ENCODE results near the gene OR10J4.

Gene OR10J4

GRCh38 chr1:159459551-159459950, 27.5 kb downstream of the OR10J4 start:
- no peak for DNase-seq (ENCODE audit: low read depth)
- TF ChIP-seq CTCF (conservative IDR thresholded peaks at IDR 0.05; ENCODE audit: low read length), result no peak

DNA sequence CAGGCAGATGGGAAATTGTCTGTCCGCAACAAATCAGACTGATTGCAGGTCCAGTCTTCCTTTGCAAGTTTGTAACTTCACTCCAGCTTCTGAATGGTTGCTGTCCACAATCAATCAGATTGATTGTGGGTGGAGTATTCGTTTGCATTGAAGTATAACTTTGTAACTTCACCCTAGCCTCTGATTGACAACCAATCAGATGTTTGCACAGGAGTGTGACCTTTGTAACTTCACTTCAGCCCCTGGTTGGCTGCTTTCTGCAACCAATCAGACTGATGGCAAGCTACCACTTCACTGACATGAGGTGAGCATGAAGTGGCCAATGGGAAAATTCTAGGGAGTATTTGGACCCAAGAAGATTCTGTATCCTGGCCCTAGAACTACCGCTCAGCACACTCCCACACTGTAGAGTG, 33.2 kb downstream of the OR10J4 start:
- no peak for DNase-seq (ENCODE audit: low read depth)
- no peak for TF ChIP-seq CTCF (conservative IDR thresholded peaks at IDR 0.05; ENCODE audit: low read length)
- no peak overlapping the region for H3K4me3 ChIP-seq (ENCODE audit: low read length)

More at GRCh38 chr1:159459551-159459950, 27.5 kb downstream of the OR10J4 start:
- no peak overlapping the region for H3K4me3 ChIP-seq (ENCODE audit: low read length)

DNA sequence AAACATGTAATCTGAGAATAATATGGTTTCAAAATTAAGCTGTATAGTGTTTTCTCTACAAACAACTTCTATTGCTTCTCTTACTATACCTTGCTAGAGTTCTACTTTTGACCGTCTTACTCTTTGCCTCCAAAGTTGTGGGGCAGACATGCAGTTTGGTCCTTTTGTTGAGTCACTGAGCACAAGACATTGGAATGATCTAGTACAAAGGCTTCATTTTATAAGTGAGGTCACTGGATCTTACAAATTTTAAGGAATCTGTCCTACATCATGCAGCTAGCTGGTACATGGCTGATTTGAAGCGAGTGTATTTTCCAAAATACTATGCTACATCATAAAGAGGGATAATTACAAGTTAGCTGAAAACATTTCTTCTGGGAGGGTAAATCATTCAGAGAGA, 36.3 kb downstream of the OR10J4 start:
- H3K4me3 ChIP-seq (ENCODE audit: low read length), result no peak overlapping the region
- no peak for DNase-seq (ENCODE audit: low read depth)
- no peak for TF ChIP-seq CTCF (conservative IDR thresholded peaks at IDR 0.05; ENCODE audit: low read length)

DNA sequence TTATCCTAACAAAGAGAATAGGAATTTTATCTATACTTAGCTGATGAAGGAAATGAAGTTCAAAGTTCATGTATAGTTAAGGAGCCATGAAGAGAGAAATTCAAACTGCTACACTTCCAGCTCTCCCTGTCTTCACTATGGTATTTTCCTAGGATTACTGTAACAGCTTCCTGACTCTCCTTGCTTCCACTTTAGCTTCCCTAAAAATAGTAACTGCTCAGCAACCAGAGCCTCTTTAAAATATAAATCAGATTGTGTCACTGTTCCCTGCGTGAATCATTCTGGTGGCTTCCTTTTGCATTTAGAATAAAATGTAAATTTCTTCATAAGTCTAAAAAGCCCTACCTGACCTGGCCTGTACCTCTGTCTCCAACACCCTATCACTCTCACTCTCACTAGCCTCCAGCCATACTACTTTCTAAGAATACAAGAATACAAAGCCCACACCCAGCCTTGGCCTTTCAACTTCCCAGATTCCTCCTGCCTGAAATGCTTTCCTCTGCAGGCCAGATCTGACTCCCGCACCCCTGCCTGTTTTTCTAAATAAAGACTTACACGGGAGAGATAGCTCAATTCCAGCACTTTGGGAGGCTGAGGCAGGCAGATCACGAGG, 38.0 kb downstream of the OR10J4 start:
- no peak overlapping the region for H3K4me3 ChIP-seq (ENCODE audit: low read length)
- no peak for DNase-seq (ENCODE audit: low read depth)
- no peak for TF ChIP-seq CTCF (conservative IDR thresholded peaks at IDR 0.05; ENCODE audit: low read length)

DNA sequence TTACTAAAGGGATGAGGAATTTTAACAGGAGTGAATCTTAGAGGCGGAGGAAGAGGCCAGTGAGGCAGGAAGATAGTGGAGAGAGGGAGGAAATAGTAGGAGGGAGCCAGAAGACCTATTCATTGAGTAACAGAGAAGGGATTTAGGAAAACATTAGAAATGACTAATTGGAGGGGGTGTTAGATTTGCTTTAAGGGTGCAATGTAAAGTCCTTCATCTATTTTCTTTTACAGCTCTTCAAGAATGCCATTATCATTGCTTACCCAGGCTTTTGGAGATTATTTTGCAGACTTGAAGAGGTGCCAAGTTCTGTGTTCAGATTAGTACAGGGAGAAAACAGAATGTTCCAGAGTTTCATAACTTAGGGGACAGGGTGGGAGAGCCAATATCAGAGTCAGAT, 41.3 kb downstream of the OR10J4 start:
- no peak for TF ChIP-seq CTCF (conservative IDR thresholded peaks at IDR 0.05; ENCODE audit: low read length)
- DNase-seq (ENCODE audit: low read depth), result no peak
- no peak overlapping the region for H3K4me3 ChIP-seq (ENCODE audit: low read length)

GRCh38 chr1:159474926-159475325, 42.9 kb downstream of the OR10J4 start:
- no peak for DNase-seq (ENCODE audit: low read depth)

More at GRCh38 chr1:159474926-159475325, 42.9 kb downstream of the OR10J4 start:
- no peak overlapping the region for H3K4me3 ChIP-seq (ENCODE audit: low read length)
- TF ChIP-seq CTCF (conservative IDR thresholded peaks at IDR 0.05; ENCODE audit: low read length), result no peak
